GM19043 (cell line): ENCODE results near the gene FAM161B.
A peak's percentile ranks its signal among the peaks of the same experiment; 100 is the strongest.
"Not testable (repeated sequence)": the region's sequence is repeated elsewhere in the genome, so short reads cannot be mapped to it uniquely, and the experiment has no call there.

ENCODE experiments used
- ATAC-seq: cut with Tn5 transposase; IDR thresholded peaks from one replicate; pipeline ENCODE4 v1.9.1; 2021; ENCODE audit warnings: low read depth; ENCODE audit not compliant: unreplicated experiment

FAM161B gene

GRCh38 chr14:73949752-73950734 is at the start of gene FAM161B, which contains the start of gene COQ6:
FAM161B (minus strand) TSS chr14:73950094; CDS start chr14:73950026, 68 bp downstream.
COQ6 (plus strand) TSS chr14:73950302; CDS start chr14:73950333, 31 bp downstream.
- peak; percentile 91 for ATAC-seq

GRCh38 chr14:73998726-73999125 is 48.8 kb upstream of the FAM161B start:
- ATAC-seq = no peak

- ATAC-seq = no peak
These were observed 48.1 kb upstream of the FAM161B start for GRCh38 chr14:73997944-73998447.

- no peak for ATAC-seq
These were observed 47.4 kb upstream of the FAM161B start for GRCh38 chr14:73997108-73997943.

GRCh38 chr14:73996731-73997107 is 46.8 kb upstream of the FAM161B start:
- no peak for ATAC-seq

GRCh38 chr14:73995977-73996378 is 46.1 kb upstream of the FAM161B start:
- ATAC-seq = no peak

GRCh38 chr14:73994926-73995325 is 45.0 kb upstream of the FAM161B start:
- not testable (repeated sequence) for ATAC-seq

GRCh38 chr14:73991092-73991491 is 41.2 kb upstream of the FAM161B start:
- no peak for ATAC-seq

- not testable (repeated sequence) for ATAC-seq
These were observed 38.8 kb upstream of the FAM161B start for GRCh38 chr14:73988656-73989055.

- ATAC-seq = no peak
These were observed 38.2 kb upstream of the FAM161B start for GRCh38 chr14:73988065-73988464.

- no peak for ATAC-seq
These were observed 28.0 kb upstream of the FAM161B start for GRCh38 chr14:73977896-73978295.

GRCh38 chr14:73976125-73976524 is 26.2 kb upstream of the FAM161B start:
- no peak for ATAC-seq

GRCh38 chr14:73973497-73973896 is 23.6 kb upstream of the FAM161B start:
- no peak for ATAC-seq

GRCh38 chr14:73968885-73969284 is 19.0 kb upstream of the FAM161B start:
- no peak for ATAC-seq

- no peak for ATAC-seq
These were observed 15.3 kb upstream of the FAM161B start for GRCh38 chr14:73965216-73965615.

GRCh38 chr14:73961192-73961591 is 11.3 kb upstream of the FAM161B start:
- ATAC-seq = no peak

GRCh38 chr14:73958591-73958990 is 8.7 kb upstream of the FAM161B start:
- no peak for ATAC-seq

GRCh38 chr14:73955674-73956073 is 5.8 kb upstream of the FAM161B start:
- ATAC-seq = no peak

GRCh38 chr14:73953731-73954130 is 3.8 kb upstream of the FAM161B start:
- no peak for ATAC-seq

- ATAC-seq = no peak
These were observed 4.7 kb downstream of the FAM161B start for GRCh38 chr14:73945159-73945670.
